Epithelial cell of prostate (primary cell): Measurements from ENCODE around the gene ZSCAN12.
A peak's percentile ranks its signal among the peaks of the same experiment; 100 is the strongest.
"Not testable (repeated sequence)": the region's sequence is repeated elsewhere in the genome, so short reads cannot be mapped to it uniquely, and the experiment has no call there.

Experiments used
- DNase-seq: peaks from one replicate; pipeline ENCODE4 v3.0.0-alpha.2; 2011; ENCODE audit warnings: low read depth, low spot score
- H3K27ac ChIP-seq: fragments of 450-650 bp; 2 replicates; pipeline ENCODE4 v1.5.1; 2017; ENCODE audit warnings: mild to moderate bottlenecking

Gene ZSCAN12

DNA sequence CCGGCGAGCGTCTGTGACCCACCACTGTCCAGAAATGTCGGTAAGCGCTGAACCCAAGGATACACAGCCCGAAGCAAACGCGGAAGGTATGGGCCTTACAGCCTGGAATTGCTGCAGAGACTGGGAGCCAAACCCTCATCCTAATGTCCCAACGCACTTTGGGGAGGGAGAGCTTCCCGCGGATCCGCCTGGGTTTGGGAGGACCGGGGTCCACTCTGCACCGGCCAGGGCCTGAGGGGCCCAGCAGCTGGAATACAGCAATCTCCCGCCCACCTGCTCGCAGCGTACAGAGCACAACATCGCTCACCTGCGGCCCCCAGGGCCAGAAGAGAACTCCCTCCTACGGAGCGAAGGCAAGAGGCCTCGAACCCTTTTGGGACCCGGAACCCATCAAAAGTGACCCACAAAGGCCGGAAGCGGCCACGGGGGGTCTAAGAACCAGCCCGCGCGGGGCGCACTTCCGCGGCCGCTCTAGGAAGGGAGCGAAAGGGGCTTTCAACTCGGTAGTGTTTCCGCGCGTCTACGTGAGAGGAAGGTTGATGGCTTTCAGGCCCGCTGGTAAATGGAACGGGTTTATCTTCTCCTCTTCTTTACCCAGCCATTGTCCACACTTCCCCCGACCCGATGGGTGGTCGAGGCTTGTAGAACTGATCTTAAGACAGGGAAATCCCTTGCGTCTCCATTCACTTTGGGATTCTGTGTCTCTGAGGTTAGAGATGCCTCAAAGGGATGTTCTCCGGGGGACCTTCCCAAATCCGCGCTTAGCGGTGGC, at the start of gene ZSCAN12:
Gene ZSCAN12 (minus strand): TSS at position 398 of the 772 bp plus-strand sequence. CDS start 1,342 bp downstream, outside the sequence.
- H3K27ac ChIP-seq: peak within 1 kb of the TSS; percentile 57
- DNase-seq: no peak

DNA sequence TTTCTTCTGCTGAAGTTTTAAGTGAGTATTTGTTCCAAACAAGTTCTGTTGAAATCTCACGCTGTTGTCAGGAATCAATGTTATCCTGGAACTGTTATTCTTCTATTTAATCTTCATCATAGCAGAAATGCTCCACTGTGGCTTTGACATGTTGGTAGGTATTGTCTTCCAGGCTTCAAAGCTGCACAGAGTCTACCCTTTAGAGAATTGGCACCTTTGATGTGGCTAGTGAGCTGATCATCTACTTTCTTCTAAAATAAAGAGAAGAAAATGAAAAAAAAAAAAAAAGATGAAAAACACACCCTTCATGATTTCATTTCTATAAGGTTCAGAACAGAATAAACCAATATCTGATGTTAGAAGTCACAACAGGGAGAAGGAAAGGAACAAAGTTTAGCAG, 49.5 kb upstream of the ZSCAN12 start:
- H3K27ac ChIP-seq: no peak overlapping the region
- DNase-seq: no peak

DNA sequence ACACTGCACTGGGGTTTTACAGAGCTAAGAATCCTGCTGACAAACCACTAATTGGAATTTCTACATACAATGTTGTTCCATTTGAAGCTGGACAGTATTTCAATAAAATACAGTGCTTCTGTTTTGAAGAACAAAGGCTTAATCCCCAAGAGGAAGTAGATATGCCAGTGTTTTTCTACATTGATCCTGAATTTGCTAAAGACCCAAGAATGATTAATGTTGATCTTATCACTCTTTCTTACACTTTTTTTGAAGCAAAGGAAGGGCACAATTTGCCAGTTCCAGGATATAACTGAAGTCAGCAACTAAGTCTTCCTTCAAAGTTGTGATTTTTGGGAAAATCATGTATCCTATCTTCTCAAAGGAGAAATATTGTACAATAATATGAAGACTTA, 48.0 kb upstream of the ZSCAN12 start:
- not testable (repeated sequence) for DNase-seq, H3K27ac ChIP-seq

DNA sequence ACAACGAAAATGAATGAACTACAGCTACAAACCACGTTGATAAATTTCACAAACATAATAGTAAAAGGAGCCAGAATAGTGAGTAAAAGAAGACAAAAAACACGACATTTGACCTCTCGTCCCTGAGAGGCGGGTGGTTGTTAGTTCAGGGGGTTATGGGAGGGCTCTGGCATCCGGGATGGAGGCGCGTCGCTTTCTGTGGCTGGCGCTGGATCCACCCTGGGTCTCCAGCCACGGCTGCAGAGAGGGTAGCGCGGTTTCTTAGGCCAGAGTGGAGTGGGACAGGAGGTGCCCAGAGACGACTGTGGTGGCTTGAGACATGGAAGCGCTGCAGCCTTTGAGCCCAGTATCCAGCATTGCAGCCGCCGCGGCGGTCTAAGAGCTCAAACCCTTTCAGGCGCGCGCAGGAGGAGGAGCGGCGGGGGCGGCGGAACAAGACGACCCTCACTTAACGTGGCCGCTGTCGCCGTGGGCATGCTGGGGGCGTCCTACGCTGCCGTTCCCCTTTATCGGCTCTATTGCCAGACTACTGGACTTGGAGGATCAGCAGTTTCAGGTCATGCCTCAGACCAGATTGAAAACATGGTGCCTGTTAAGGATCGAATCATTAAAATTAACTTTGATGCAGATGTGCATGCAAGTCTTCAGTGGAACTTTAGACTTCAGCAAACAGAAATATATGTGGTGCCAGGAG, 47.4 kb upstream of the ZSCAN12 start:
- no peak overlapping the region for H3K27ac ChIP-seq
- no peak for DNase-seq

DNA sequence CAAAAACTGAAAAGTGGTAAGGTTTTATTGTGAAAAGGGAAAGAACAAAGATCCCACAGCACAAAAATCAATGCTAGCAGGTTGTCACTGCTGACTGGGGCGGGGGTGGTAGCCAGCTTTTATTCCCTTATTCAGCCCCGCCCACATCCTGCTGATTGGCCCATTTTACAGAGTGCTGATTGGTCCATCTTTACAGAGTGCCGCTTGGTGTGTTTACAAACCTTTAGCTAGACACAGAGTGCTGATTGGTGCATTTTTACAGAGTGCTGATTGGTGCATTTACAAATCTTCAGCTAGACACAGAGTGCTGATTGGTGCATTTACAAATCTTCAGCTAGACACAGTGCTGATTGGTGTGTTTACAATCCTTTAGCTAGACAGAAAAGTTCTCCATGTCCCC, 45.2 kb upstream of the ZSCAN12 start:
- H3K27ac ChIP-seq, DNase-seq: not testable (repeated sequence)

DNA sequence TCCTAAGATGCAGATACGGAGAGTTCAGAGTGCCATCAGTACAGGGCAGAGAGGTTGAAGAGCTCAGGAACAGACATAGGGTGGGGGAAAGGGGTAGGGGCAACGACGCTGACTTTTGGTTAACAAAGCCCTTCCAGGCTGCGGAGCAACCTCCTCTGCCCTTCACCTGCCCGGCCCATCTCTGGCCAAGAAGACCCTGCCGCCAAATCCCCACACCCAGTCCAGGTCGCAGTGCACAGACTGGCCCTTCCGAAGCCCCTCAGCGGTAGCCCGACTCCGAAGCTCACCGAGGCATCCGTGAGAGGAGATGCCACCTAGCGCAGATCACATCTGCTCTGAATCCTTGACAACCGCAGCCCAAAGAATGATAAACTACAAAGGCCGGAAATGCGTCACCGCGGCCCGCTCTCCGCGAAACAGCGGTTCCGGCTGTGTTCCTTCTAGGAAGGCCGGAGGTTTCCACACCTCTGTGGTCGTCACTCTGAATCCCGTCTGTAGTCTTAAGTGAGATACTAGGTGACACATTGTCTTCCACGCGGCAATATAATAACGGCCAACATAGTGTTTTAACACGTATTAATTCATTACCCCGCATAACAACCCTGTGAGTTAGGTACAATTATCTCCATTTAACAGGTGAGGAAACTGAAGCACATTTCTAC, 43.7 kb upstream of the ZSCAN12 start, which contains the start of gene ZSCAN23:
Gene ZSCAN23 (minus strand): TSS at position 380 of the 662 bp plus-strand sequence. CDS start 7,225 bp downstream, outside the sequence.
- peak within 1 kb of the TSS; percentile 27 for H3K27ac ChIP-seq
- peak; percentile 34 for DNase-seq

DNA sequence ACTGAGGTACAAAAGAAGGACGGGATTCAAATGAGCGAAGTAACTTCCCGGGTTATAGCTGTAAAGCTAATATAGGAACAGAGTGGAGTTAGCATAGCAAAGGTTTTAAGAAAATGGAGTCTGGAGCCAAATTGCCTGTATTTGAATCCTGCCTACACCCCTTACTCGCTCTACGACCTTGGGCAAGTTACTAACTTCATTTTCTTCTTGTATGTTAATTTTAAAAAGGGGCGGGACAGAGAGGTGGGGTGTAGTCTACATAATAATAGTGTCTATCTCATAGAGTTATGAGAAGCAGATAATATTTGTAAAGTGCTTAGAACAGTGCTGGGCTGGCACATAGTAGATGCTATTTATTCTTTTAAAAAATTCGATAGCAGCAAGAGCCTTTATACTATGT, 43.0 kb upstream of the ZSCAN12 start:
- H3K27ac ChIP-seq: no peak overlapping the region
- no peak for DNase-seq

DNA sequence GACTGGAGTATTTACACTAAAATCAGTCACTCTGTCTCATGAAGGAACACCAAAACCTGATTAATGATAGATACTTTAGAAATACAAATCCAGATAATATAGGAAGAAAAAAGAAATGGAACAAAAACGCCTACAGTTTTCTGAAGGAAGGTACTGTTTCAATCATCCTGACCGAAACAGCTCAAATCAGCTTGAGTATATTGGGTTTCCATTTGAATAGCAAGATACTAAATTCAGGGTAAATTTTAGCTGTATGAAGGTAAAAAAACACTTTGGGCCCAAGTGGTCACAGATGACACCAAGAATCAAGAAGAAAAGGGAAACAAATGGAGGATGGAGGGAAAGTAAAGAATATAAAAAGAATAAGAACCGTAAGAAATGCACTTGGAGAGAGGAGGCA, 36.9 kb upstream of the ZSCAN12 start:
- DNase-seq: no peak
- no peak overlapping the region for H3K27ac ChIP-seq

DNA sequence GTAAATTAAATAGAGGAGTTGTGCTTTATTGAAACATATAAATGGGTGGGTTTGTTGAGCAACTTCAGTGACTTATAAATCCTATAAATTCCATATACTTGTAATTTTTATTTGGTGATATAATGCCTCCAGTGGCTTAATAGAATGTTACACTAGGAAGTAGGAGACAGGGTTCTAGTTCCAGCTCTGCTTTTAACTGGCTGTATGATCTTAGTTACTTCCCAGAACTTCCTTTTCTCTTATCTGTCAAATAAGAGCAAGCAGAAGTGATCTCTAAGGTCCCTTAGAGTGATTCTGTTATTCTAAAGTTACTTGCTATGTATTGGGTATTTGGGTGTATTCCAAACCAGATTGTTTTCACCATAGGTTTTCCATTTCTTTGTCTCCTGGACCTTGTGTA, 33.6 kb upstream of the ZSCAN12 start:
- H3K27ac ChIP-seq: no peak overlapping the region
- no peak for DNase-seq

DNA sequence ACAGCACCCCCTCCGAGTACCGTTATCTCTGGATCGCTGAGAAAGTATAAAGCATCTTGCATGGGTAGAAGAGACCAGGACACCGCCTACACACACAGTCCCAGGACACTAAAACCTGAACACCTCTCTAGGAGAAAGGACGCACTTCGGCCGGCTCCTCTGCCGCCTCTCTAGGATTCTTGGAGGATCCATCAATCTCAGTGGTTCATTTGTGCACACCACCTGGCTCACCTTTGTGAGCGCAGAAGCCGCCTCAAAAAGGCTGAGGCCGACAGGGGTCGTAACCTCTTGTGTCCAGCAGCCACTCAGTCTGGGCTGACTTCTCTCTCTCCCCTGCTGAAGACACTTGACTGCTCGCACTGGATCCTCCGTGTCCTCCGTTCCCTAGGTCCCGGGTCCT, 30.2 kb upstream of the ZSCAN12 start:
- no peak for DNase-seq
- H3K27ac ChIP-seq: no peak overlapping the region

DNA sequence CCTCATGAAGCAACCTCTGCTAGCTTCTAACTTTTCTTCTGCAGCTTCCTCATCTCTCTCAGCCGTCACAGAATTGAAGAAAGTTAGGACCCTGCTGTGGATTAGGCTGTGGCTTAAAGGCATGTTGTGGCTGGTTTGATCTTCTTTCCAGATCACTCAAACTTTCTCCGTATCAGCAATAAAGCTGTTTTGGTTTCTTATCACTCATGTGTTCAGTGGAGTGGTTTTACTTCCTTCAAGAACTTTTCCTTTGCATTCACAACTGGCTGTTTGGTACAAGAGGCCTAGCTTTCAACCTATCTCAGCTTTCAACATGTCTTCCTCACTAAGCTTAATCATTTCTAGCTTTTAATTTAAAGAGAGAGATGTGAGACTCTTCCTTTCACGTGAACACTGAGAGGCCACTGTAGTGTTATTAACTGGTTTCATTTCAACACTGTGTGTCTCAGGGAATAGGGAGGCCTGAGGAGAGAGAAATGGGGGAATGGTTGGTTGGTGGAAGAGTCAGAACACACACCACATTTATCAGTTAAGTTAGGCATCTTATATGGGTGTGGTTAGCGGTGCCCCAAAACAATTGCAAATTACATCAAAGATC, 26.5 kb upstream of the ZSCAN12 start:
- no peak overlapping the region for H3K27ac ChIP-seq
- DNase-seq: no peak

DNA sequence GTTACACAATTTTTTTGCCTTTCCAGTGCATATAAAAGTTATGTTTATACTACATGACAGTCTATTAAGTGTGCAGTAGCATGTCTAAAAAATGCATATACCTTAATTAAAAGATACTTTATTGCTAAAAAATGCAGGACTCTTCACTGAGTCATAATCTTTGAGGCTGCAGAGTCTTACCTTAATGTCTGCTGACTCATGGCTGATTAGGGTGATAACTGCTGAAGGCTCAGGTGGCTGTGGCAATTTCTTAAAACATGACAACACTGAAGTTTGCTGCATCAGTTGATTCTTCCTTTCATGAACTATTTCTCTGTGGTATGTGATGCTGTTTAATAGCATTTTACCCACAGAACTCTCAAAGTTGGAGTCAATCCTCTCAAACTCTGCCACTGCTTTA, 24.6 kb upstream of the ZSCAN12 start:
- DNase-seq: no peak

DNA sequence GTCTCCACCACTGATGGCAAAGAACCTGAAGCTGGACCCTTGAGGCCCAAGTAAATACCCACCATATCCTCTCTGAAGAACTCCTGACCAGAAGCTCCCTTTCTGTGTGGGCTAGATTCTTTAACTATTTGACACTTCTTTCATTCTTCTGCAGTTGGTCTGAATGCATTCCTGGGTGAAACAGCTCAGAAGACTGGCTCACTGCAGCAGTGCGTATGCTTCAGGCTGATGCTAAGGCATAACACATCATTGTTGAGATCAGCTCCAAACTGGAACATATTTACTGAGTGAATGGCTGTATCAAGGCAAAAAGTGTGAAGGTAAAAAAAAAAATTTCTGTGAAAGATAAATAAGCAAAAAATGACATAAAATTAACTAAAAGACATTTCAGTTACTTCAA, 24.0 kb upstream of the ZSCAN12 start:
- DNase-seq: no peak
- H3K27ac ChIP-seq: no peak overlapping the region

More for the DNA sequence above, 24.6 kb upstream of the ZSCAN12 start:
- H3K27ac ChIP-seq: no peak overlapping the region

DNA sequence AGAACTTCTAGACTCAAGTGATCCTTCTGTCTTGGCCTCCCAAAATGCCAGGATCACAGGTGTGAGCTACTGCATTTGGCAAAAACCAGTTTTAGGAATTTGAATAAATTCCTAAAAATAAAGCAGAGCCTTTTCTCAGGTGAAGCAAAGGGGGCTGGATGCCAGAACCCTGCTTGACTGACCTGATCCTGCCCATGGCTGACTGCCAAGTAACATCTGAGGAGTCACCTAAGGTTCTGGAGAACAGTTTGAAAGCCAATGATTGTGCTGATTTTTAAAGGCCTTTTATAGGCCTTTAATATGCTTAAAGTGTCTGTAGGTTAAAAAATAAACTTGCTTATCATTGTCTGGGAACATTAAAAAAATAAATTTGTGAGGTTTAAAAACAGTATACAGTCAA, 14.1 kb upstream of the ZSCAN12 start:
- no peak for DNase-seq
- no peak overlapping the region for H3K27ac ChIP-seq

DNA sequence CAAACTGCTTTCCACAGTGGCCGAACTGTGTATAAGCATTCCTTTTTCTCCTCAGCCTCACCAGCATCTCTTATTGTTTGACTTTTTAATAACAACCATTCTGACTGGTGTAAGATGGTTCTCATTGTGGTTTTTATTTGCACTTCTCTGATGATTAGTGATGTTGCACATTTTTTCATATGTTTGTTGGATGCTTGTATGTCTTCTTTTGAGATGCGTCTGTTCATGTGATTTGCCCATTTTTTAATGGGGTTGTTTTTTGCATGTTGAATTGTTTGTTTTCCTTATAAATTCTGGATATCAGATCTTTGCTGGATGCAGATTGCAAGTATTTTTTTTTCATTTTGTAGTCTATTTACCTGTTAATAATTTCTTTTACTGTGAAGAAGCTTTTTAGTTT, 11.2 kb upstream of the ZSCAN12 start:
- H3K27ac ChIP-seq: no peak overlapping the region
- no peak for DNase-seq

DNA sequence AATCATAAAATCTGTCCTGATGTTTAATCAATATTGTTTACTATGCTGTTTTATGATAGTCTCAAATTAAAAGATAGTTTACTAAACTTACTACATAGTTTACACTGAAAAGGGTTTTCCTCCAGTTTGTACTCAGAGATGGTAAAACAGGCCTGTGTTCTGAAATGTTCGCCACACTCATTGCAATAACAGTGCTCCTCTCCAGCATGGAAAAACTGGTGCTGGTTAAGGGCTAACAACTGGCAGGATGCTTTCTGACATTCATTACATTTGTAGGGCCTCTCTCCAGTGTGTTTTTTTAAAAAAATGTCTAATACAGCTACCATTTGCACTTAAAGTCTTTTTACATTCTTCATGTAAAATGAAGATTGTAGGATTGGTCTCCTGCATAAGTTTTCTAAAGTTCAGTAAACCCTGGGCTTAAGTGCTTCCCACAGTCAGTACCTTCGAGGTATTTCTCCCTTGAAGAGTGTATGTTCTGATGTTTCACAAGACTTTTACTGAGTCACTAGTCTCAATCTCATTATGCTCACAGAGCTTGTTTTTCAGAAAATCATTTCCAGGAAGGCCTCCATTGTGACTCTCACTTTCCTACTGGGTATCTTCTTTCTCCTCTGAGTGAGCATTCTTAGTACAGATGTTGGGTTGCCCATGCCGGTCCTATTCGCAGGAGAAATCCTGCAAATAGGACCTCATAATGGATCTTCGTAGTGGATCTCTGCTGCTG, 8.7 kb upstream of the ZSCAN12 start:
- no peak overlapping the region for H3K27ac ChIP-seq
- DNase-seq: no peak

DNA sequence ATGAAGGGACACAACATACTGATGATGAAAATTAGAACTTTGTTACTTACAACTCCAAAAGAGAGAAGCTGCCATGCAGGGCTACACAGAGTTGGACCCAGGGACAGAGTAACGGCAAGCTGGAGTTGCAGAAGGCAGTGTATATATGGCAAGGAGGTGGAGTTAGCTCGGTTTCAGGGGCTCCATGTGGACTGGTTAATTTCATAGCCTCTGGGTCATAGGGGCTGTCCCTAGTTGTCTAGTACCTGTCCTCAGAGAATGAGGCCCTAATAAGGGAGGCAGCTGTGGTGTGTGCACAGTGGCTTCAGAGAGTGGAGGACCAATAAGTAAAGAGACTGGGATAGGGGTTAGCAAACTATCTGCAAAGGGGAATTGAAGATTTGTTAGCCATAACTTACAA, 7.9 kb upstream of the ZSCAN12 start:
- no peak overlapping the region for H3K27ac ChIP-seq
- DNase-seq: no peak

DNA sequence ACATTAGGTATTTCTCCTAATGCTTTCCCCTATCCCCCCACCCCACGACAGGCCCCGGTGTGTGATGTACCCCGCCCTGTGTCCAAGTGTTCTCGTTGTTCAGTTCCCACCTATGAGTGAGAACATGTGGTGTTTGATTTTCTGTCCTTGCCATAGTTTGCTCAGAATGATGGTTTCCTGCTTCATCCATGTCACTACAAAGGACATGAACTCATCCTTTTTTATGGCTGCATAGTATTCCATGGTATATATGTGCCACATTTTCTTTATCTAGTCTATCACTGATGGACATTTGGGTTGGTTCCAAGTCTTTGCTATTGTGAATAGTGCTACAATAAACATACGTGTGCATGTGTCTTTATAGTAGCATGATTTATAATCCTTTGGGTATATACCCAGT, 4.4 kb upstream of the ZSCAN12 start:
- DNase-seq, H3K27ac ChIP-seq: not testable (repeated sequence)

DNA sequence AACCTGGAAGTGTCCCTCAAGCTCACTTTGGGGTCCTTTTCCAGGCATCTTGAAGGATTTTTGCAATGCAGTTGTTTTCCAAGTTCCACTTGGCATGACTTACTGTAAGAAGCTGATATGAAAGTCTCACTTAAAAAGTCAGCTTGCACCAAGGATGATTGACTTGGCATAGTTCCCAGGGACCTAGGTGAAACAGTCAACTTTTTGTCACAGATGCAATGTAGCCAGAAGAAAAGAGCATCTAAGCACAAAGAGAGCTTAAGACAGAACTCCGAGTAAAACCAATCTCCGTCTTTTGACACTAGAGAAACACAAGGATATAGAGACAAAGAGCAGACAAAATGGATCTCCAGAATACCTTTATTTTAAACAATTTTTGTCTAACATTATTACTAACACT, 2.6 kb upstream of the ZSCAN12 start:
- H3K27ac ChIP-seq: no peak overlapping the region
- no peak for DNase-seq

DNA sequence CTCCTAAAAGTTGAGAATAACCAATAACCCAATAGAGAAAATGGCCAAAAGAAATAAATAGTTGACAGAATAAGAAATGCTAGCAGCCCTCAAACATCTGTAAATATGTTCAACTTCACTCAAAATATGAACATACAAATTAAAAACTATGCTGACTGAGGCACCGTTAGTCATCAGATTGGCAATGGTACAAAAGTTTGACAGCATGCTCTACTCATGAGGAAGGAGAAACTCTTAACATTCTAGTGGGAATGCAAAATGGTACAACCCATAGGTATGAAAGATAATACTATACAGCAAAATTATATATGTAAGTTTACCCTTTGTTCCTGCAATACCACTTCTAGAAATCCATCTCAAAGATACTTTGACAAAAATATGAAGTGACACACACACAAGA, 1.6 kb upstream of the ZSCAN12 start:
- peak; percentile 41 for DNase-seq

More for the DNA sequence above, 1.6 kb upstream of the ZSCAN12 start:
- H3K27ac ChIP-seq: no peak overlapping the region
